NCI-H1105 (cell line): Measurements from ENCODE around the gene SRPK2.
A peak's percentile ranks its signal among the peaks of the same experiment; 100 is the strongest.
"Not testable (repeated sequence)": the region's sequence is repeated elsewhere in the genome, so short reads cannot be mapped to it uniquely, and the experiment has no call there.

Experiments
- DNase-seq: peaks from one replicate; lab custom pipeline; 2025; lab: John Stamatoyannopoulos, UW

The SRPK2 gene

DNA sequence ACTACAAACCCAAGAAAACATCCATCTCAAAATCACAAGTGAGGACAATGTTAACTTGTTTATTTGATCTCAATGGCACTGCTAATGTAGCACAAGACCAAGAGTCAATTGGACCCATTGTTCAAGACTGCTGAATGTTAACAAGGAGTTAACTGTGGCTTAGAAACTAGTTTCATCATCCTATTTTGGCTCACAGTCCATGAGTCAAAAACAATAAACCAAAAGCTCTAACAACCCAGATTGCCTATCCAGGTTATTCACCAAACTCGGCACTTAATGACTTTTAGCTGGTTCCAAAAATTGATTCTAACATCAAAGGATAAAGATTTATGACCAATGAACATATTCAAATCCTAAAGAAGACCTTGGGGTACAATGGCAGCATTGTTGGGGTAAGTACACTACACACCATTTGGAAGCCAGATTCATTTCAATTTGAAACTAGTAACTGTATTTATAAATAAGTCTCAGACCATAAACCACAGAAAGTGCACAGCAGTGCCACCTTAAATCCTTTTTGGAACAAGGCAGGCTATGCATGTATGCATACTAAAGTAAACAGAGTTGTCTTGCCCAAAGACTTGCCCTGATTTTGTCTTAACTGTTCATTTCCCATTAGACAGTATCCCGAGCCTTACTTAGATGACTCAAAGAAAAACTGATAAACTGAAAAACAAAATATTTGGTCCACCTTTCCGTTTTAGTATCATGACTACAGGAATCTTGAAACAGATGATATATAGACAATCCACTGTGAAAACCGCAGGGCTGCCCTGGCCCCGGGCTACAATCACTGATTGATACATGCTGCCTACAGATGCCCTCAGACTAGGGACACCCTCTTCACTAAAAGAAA, 84.5 kb downstream of the SRPK2 start:
- DNase-seq: peak; percentile 23

DNA sequence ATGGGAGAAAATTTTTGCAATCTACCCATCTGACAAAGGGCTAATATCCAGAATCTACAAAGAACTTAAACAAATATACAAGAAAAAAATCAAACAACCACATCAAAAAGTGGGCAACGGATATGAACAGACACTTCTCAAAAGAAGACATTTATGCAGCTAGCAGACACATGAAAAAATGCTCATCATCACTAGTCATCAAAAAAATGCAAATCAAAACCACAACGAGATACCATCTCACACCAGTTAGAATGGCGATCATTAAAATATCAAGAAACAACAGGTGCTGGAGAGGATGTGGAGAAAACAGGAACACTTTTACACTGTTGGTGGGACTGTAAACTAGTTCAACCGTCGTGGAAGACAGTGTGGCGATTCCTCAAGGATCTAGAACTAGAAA, 88.1 kb downstream of the SRPK2 start:
- not testable (repeated sequence) for DNase-seq

DNA sequence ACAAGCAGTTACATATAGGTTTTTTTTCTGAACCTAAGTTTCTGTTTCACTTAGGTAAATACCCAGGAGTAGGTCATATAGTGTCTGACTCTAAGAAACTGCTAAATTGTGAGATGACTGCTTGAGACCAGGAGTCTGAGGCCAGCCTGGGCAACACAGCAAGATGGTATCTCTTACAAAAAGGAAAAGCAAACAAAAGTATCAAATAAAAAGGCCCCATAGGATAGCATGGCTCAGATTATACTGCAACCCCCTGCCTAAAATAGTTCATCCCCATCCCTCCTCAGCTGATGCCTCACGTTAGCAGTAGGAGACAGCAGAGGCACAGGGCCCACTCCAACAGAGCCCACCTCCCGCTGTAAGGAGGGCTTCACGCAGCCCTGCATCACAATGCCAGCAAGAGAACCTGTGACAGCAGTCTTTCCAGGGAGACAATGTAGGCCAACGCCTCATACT, 90.3 kb downstream of the SRPK2 start:
- no peak for DNase-seq

DNA sequence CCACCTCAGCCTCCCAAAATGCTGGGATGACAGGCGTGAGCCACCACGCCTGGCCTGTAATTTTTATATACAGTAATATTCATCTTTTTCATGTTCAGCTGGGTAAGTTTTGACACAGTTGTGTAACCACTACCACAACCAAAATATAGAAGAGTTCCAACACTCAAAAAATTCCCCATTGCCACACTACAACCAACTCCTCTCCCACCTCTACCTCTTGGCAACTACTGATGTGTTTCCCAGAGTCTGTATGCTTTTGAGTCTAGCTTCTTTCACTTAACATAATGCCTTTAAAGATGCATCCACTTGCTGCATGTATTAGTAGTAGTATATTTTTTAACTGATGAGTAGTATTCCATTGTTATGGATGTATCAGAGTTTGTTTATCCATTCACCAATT, 90.7 kb downstream of the SRPK2 start:
- no peak for DNase-seq

DNA sequence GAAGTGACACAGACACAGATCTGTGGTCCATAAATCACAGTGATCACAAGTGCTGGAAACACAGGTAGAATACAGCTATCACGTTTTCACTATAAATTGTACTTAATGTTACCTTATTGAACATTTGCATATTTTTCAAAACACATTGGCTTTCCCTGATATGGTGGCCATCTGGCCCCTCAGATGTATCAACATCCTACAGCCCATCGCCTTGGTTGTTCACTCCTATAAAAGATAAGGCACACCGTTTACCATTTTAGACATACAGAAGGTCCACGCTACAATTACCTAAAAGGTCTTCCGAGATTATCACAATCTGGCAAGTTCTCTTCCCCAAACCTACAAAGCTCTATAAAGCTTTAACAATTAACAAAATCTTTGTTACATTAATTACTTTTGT, 91.4 kb downstream of the SRPK2 start:
- no peak for DNase-seq

DNA sequence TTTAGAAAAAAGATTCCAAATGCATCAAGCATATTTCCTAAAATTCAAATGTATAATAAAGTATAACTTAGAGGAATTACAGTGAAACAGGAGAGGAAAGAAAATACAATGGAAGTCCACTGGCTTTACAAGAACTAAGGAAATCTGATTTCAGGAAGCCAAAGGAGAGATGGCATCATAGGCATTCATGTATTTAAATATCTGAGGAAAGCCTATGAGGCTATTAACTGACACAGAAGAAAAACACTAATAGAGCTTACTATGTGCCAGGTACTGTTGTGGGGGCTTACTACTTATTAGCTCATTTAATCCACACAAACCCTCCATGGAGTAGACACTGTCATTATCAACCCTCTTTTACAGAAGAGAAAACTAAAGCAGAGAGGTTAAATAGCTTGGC, 92.2 kb downstream of the SRPK2 start:
- DNase-seq: no peak

DNA sequence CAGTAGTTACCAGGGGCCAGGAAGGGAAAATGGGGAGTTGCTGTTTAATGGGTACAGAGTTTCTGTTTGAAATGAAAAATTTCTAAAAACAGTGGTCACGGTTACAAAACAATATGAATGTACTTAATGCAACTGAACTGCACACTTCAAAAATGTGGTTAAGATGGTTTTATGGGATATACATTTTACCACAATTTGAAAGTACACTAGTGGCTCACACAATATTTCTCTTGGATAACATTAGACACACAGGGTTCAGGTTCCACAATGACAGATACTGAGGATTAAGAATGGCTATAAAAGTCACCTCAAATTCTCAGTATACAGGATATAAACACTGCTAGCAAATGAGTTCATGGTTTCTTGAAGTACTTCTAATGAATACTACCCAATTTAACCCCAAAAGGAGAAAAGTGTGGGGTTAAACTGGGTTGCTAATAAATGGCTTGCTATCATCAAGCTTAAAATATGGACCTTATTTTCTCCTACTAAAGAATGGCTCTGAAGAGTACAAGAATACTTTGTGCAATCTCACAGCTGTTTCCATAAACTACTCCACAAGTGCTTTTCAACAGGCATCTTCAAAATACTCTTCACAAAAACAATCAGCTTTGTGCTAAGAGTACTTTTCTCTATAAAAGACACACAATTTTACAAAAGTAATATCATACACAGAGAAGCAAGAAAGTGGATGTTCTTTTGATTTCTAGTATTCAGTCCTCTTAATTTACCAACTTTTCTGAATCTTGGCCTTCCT, 92.9 kb downstream of the SRPK2 start:
- no peak for DNase-seq

DNA sequence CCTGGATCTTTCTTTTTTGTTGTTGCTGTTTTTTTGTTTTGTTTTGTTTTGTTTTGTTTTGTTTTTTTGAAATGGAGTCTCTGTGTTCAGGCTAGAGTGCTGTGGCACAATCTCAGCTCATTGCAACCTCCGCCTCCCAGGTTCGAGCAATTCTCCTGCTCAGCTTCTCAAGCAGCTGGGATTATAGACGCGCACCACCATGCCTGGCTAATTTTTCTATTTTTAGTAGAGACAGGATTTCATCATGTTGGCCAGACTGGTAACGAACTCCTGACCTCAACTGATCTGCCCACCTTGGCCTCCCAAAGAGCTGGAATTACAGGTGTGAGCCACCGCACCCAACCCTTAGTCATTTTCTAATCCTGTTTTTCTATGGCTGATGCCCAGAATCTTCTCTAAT, 94.2 kb downstream of the SRPK2 start:
- DNase-seq: not testable (repeated sequence)

DNA sequence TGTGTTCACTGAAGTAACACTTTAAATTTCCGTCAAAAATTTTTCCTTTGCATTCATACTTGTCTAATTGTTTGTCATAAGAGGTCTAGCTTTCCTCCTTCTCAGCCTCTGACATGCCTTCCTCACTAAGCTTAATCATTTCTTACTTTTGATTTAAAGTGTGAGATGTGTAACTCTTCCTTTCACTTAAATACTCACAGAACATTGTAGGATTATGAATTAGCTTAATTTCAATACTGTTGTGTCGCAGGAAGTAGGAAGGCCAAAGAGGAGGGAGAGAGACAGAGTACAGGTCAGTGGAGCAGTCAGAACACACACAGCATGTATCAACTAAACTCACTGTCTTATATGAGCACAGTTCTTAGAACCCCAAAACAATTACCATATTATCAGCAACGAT, 99.0 kb downstream of the SRPK2 start:
- no peak for DNase-seq

DNA sequence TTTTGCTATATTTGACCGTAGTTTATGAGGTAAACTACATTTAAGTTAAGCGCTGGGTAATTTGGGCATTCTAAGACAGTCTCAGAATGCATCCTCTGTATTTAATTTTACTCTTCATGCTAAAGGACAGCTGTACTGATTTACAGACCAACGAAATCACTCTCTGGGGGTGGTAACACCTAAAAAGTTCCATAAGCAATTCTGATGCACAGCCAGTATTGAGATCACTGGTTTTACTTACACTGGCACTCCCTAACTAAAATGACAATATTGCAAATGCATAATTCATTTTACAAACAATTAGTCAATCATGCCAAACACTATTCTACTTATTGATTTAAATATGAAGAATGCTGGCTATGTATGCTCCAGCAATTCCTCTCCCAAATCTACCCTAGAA, 102.3 kb downstream of the SRPK2 start:
- DNase-seq: no peak

DNA sequence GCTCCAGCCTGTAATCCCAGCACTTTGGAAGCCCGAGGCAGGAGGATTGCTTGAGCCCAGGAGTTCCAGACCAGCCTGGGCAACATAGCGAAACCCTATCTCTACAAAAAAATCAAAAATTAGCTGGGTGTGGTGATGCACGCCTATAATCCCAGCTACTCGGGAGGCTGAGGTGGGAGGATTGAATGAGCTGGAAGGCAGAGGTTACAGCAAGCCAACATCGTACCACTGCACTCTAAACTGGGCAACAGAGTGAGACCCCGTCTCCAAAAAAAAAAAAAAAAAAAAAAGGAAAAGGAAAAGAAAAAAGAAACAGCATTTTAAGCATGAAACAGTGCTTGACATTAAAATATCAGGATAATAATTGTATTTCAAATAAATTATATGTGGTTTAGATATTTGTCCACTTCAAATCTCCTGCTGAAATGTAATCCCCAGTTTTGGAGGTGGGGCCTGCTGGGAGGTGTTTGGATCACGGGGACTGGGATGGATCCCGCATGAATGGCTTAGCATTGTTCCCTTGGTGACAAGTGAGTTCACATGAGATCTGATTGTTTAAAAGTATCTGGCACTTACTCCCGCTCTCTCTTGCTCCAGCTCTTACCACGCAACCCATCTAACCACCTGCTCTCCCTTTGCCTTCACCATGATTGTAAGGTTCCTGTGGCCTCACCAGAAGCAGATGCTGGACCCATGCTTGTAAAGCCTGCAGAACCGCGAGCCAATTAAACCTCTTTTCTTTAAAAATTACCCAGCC, 103.4 kb downstream of the SRPK2 start:
- DNase-seq: no peak

DNA sequence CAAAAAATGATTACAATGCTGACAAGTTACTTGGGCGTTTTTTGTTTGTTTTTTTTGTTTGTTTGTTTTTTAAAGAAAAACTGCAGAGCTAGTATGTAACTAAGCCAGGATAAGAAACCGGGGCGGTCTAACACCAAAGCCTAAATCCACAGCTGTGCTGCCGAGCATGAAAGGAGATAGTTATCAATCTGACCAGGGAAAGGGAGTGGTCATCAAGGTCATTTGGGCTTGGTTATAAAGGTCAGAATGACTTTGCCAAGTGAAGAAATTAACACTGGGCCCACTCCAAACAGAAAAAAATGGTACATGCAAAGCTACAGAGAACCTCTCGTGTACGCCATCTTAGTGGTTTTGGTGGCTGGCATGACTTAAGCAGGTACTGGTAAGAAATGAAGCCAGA, 104.7 kb downstream of the SRPK2 start:
- no peak for DNase-seq

DNA sequence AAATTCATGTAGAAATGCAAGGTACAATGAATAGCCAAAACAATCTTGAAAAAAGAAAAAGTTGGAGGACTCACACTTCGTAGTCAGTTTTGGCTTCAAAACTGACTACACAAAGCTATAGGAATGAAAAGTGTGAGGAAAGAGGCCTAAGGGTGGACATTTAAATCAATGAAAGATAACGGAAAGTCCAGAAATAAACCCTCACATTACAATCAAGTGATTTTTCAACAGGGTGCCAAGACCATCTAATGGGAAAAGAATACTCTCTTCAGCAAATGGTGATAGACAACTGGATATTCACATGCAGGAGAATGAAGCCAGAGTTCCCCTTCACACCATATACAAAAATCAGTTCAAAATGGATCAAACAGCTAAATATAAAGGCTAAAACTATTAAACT, 106.8 kb downstream of the SRPK2 start:
- no peak for DNase-seq

DNA sequence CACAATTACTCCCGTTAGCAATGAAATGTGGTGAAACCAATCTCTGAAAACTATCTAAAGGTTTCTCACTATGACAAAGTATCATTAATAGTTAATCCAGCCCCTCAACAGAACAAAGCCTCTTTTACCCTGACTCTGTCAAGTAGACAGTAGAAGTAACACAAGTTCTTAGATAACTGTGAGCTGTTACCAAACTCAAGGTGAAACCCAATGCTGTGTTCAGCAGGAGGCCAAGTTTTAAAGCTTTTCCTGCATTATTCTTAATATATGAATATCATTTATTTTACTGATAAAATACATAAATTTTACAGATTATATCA, 109.1 kb downstream of the SRPK2 start:
- DNase-seq: no peak

DNA sequence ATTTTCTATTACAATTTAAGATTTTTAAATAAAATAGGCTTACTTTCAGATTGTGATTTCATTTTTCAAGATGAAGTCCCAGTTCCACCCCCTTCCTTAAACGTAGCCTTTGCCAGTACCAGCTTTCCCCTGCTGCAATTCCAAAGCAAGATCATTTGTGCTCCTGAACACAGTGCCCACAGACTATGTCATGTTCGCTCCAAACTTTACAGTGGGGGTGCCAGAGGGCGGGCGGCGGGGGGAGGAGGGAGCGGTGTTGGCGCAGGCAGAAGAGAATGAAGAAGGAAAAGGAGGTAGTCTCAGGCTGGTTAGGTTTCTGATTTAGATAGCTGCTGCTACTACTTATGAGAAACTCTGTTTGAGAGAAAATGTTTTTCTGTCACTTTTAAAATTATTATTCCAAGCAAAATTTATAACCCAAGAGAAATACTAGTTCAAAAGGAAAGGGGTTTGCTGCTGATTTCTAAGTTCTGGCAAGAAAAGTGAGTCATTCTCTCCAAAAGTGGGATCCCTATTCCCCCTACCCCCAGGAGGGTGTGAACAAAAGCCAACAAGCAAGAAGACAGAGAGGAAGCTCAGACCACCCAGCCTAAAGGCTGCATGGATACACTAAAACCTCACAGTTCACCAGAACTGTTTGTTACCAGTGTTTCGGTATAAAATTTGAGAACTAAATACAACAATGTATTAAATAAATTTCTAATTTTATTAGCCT, 109.6 kb downstream of the SRPK2 start:
- DNase-seq: no peak

DNA sequence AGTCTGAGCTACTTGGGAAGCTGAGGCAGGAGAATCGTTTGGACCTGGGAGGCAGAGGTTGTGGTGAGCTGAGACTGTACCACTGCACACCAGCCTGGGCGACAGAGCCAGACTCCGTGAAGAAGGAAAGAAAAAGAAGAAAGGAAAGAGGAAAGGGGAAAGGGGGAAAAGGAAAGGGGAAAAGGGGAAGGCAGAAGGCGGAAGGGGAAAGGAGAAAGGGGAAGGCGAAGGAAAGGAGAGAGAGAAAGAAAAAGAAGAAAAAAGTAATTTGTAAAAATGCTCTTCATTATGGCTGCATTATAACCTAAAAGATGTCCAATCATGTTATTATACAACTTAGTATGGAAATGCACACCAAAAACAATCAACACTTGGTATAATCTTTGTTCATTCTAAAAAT, 110.2 kb downstream of the SRPK2 start:
- DNase-seq: no peak

DNA sequence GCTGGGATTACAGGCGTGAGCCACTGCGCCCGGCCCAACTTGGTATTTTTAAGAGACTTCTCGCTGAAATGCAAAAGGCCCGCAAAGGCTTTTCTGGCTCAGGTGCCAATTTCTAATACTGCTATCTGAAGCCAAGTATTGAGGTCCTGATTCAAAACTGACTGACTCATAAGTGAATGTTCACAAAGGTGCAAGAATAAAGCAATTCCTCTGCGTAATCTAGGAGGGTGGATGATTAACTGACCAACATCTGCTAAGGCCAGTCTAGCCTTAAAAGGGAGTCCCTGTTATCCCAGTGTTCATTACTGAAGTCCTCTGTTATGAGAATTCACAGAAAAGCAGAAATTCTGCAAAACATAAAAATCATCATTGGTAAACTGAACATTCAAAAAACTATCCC, 111.4 kb downstream of the SRPK2 start:
- no peak for DNase-seq

DNA sequence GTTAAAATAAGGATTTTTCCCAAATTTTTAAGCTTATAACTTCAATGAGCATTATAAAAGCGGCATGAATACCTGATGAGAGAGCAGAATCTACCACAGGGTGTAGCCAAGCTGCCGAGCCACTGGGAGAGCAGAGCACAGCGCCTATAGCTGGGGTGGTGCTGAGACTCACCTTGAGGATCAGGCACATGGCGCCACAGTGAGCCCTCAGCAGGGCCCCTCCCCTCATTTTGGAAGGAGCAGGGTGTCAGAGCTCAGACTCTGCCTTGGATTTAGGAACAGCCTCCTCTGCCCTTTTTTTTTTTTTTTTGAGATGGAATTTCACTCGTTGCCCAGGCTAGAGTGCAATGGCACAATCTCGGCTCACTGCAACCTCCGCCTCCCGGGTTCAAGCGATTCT, 118.6 kb downstream of the SRPK2 start:
- DNase-seq: no peak

DNA sequence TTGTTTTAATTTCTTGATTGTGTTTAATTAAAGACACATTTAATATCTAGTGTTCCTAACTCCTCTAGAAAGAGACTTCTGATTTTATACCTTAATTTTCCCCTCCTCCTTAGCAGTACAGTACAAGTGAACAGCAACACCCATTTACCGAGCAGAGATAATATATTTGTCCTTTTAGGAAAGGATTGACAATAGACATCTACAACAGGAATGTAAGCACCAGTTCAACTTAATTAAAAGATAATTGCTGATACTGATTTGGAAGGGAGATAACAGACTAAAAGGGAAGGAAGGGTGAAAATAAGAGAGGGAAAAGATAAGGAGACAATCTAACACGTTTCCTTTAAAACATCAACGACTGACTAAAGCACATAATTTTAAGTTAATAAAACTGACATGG, 119.3 kb downstream of the SRPK2 start:
- no peak for DNase-seq

DNA sequence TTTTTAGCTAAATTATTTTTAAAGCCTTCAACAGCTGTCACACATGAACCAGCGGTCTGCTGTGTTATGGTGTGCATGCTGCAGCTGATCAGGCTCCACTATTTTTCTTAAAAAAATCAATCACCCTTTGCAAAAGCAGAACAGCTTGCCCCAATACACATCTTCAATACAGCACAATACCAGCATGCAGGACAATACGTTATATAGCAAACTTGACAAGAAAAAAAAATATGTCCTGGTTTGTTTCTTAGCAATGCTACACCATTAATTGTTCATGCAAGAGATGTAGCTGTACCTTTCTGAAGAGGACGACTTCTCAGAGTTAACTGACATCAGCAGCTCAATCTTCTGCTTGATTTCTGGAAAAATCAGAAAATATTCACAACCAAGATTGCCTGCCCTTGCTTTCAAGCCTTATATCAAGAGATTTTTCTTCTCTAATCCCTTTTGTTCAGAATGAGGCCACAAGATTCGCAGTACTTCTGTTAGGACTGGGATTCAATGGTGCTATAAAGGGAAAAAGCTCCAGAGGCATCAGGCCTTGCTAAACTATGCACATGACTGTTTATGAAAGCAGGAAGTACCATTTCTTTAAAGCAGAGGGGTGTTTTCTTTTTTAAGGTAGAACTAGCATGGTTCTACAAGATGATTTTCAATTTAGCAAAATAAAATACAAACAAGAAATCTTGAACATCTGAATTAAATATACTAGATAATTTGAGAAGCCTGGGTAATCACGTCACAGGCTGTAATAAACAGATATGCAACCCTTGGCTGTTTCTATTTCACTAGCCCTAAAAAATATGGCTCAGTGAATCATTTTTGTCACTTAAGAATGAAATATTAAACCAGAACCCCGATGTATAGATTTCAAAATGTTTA, 120.0 kb downstream of the SRPK2 start:
- no peak for DNase-seq

DNA sequence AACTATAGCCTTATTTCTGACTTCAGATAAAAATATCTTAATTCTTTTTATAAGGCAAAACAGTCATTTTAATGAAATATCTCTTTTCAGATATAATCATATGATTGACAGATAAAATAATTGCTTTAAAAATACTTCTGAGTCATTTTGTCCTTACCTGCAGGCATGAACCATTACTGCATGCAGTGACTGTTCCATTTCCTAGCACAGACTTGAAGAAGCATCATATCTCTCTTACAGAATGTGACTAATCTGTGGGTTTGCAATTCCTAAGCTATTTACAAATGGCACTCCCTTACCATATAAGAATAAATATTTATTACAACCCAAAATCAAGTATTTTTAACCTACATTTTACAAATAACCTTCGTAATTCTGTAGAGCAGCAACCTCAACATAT, 120.7 kb downstream of the SRPK2 start:
- no peak for DNase-seq
